Vagina (tissue), 2 donors: ENCODE measurements around the gene FANCE.

ENCODE experiments used
- CTCF ChIP-seq, 3 experiments: fragments of 450-650 bp in 2 of 3; fragments of 200-600 bp in 1 of 3; sonication (generic) in 1 of 3; IDR thresholded peaks; one replicate each; pipeline ENCODE4 v1.5.1; 2017 to 2019; ENCODE audit warnings: antibody characterized with exemption in 3 of 3, mild to moderate bottlenecking in 2 of 3, moderate library complexity in 2 of 3
- POLR2A ChIP-seq, 2 donors: fragments of 450-650 bp; IDR thresholded peaks; one replicate each; pipeline ENCODE4 v1.6.1; 2017; ENCODE audit warnings: antibody characterized with exemption in 2 of 2, mild to moderate bottlenecking in 2 of 2, moderate library complexity in 2 of 2
- POLR2AphosphoS5 ChIP-seq, 2 donors: sonication (generic); formaldehyde crosslinking; IDR thresholded peaks; one replicate each; pipeline ENCODE4 v1.9.0; 2017; ENCODE audit warnings: antibody characterized with exemption in 2 of 2, mild to moderate bottlenecking in 2 of 2, low read depth in 1 of 2; ENCODE audit not compliant: insufficient read depth in 1 of 2

GRCh38 chr6:35463292-35463691 lies 11.2 kb downstream of the FANCE start:
- no peak for TF ChIP-seq CTCF (IDR thresholded peaks at IDR 0.05)
- TF ChIP-seq POLR2A (IDR thresholded peaks at IDR 0.05) = no peak
- no peak for TF ChIP-seq POLR2AphosphoS5 (IDR thresholded peaks at IDR 0.05; ENCODE audit: insufficient read depth in 1 of 2, low read depth in 1 of 2)
